Fibroblast of skin of right biceps (primary cell): ENCODE data around the gene ARL6IP1.
"Not testable (repeated sequence)": the region's sequence is repeated elsewhere in the genome, so short reads cannot be mapped to it uniquely, and the experiment has no call there.

Experiments
- DNase-seq: peaks from one replicate; pipeline ENCODE4 v3.0.0-alpha.2; 2013

ARL6IP1 gene

DNA sequence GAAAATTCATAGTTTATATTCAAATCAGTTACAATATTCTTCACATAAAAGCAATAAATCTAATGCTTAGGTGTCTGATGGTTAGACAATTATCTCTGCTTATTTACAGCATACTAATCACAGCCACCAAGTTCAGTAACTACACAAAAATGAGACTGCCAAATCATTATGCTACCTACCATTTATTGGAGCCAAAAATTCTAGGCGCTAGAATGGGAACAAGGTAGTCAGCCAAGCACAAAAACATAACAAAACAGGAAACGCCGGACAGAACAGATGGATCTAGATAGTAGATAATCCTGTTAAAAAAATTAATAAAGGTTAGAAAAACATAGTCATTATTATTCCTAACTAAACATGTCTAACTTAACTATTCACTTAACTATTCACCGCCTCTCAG lies 3.6 kb downstream of the ARL6IP1 start:
- no peak for DNase-seq

DNA sequence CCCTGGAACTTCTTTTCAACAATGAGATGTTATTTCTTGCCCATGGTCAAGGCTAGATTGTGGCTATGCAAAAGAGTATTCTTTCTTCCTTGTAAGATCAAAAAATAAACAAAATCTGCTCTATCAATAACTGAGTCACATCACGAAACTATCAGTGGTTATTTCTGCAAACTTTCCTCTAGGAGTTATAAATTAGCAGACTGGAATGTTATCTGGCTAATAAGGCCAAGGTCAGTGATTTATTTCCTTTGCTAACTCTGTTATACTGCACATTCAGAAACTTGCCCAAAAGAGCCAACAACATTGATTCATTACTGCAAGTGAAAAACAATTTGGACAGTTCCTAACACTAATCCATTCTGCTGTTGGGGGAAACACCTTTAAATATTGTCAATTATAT lies 5.0 kb downstream of the ARL6IP1 start:
- no peak for DNase-seq

DNA sequence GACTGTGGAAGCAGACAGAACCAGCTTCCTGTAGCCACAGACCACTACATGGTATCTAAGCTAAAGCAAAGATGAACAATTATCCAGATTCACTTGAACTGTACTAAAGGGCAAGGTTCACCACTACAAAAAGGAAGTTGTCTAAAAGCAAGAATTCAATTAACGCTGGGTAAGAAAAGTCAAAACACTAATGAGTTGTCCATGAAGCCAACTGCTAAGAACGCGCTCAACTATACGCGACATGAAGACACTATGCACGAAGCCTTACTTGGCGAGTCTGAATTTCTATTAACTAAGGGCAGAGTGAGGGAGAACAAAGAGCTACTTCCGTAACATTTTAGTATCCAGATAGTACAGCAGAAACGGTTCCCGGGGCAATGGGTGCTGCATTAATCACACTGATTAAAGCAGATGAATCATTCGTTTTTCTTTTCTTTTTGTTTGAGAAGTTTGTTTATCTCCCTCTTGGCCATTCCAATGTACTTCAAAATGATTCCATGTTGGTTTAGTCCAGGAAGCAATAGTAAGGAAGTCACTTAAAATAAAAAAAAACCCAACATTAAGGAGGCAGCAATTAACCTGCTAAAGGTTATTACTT lies 8.4 kb downstream of the ARL6IP1 start:
- no peak for DNase-seq

DNA sequence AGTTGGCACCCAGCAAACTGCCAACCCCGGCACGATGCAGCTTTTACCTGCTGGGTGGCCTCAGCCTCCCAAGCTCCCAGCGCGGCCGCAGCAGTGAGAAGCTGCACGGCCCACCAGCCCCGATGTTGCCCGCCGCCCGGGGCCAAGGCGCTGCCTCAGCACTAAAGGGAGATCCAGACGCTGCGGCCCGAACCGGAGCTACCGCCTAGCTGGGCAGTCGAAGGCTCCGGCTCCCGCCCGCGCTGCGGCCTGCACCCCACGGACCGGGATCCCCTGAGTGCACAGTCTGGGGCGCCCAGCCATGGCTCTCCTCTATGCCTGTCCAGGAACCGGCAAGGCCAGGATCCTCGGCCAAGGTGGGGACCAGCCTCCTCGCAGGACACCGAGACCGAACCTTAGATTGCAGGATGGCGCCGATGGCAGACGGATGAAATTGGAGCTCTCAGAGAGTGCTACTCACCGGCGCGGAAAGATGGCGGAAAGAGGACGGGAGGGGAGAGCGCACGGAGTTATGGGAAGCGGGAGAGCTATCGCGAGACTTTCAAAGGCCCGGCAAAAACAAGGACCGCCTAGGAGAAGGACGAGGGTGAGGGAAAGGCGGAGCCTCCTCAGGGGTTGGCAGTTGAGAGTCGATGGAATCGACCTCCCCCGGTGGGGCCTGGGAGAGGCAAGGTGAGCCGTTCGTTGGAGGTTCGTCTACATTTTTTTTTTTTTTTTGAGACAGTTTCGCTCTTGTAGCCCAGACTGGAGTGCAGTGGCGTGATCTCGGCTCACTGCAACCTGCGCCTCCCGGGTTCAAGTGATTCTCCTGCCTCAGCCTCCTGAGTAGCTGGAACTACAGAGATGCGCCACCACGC lies 11.3 kb downstream of the ARL6IP1 start, which contains the start of gene RPS15A:
TSS of gene RPS15A (minus strand) at position 485 of the 857 bp plus-strand sequence. CDS start 1,221 bp downstream, outside the sequence.
- peak; percentile 98 for DNase-seq

DNA sequence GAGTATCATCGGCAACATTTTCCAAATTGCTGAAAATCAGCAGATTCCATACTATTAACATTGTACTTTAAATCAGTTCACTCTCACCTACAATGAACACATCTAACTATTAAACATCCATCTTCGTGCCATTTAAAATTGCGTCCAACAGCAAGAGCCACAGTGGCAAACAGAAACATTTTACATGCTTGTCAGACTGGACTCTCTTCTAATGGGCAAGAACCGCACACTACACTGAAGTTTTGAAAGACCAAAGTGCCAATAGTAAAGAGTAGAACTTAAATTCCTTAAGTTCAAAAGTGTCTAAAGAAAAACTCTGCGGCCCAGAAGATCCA lies 11.9 kb downstream of the ARL6IP1 start:
- no peak for DNase-seq

DNA sequence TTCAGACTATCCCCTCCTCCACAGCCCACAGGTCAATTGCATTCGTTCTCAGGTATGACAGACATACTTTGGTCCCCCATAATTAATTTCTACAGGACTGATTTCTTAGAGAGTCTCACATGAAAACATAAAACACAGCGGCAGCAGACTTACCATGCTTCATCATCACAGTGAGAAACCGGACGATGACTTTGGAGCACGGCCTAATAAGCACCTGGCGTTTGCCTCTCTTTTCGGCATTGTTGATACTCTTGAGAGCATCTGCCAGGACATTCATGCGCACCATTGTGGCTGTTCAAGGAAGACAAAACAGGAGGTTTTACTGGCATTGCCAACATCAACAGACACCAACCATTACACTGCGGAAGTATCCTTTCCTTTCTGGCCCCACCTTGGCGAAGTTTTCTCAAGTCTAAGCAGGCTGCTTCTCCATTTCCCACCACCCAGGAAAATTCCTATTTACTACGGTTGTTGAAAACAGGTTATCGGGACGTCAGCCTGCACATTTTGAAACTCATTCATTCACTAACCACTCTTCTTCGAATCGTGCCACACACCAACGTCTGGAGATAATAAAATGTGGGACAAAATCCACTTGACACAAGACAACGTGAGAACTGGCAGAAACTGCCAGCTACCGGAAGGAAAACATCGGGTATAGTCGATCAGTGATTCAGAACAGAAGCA lies 12.4 kb downstream of the ARL6IP1 start:
- no peak for DNase-seq

DNA sequence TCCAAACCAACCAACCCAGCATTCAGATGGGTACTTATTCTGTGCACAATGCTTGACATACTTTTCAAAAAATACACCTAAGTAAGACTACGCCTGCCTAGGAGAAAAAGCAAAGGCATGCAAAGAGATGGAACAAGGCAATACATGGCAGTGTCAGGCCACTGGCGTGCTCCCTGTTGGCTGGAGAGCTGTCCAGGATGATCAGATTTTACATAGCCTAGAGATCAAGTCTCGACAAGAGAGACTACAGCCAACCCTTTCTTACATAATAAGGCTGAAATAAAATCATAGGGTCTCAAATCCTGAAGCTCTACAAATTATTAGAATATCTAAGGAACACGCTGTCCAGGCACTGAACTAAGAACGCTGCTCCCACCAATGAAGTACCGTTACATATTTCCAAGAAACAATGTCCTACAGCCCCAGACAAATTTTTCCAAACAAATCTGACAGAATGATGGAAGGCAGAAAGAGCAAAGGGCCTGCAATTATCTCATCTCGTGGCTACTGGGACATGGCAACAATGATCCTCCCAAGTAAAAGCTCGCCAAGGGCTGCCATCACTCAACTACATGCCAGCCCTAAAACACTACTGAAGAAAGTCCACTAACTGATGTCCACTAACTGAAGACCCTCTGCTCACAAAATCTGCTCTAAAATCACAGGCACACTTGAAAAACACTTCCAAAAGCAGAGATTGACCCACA lies 16.3 kb downstream of the ARL6IP1 start:
- DNase-seq, result no peak

DNA sequence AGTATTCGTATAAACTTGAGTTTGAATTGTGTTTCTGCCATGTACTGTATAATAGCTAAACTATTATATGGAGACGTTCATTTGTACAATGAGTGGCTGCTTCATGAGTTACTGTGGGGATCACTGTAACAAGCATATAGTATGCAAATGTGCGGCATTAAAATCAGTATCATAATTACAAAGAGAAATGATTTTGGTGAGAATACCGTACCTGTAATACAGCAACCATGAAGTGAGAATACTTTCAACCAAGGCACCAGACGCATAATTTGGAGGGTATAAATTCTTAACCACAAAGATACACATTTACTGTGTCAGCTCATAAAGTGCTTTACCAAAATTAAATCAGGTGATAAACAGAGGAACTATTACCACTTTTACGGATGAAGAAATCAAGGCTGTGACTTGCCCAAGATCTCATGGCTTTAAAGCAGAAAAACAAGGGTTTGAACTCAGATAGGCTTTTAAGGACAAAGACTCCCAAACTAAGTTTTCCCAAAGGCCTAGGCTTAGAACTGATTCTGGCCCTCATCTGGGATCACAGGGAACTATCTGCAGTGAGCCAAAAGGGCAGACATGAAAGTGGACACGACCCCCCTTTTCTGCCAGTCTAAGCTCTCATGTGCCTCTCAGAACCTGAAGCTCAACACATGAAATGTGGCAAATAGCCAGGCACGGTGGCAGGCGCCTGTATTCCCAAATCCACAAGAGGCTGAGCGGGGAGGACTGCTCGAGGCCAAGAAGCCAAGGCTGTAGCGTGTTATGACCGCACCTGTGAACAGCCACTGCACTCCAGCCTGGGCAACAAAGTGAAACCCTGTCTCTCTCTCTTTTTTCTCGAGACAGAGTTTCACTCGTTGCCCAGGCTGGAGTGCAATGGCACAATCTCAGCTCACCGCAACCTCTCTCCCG lies 17.7 kb downstream of the ARL6IP1 start:
- no peak for DNase-seq

DNA sequence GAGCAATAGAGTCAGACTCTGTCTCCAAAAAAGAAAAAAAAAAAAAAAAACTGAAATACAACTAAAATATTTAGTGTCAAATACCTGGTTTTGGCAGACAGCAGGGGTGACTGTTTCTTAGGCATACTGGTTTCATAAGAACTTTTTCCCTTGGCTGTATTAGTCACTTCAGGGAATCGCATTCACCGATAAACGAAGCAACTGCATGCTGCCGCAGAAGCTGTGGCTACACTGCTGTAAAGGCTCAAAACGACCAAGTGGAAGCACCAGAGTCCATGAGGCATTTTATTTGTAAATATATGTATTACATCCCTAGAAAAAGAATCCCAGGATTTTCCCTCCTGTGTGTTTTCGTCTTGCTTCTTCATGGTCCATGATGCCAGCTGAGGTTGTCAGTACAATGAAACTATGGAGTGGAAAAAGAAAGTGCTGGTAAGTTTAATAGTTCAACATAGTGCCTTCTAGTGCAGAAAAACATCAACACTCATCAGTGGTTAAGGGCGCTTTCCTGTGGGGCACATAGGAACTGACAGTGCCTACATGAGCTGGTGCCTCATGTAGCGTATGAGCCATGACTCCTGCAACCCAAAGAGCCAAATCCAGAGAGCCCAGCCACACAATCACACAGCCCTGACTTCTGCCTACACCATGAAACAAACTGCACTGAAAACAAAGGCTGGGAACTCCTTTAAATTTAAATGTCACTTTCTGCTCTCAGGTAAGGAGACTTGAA lies 18.5 kb downstream of the ARL6IP1 start:
- DNase-seq, result no peak

DNA sequence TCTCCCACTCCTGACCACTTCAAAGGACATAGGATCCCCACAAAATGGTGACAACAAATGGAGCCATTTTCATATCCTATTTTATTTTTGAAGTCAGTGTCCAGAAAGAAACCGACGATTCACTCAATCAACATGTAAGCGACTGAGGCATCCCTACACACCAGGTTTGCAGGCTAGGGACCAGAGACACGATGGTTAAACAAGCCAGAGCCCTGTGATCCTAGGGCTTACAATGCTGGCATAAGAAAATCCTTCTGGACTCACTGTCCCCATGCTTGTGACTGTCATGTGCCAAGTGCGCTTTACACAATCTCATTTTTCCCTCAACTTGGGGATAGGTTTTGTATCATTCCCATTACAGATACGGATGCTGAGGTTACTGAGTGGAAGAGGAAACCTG lies 20.1 kb downstream of the ARL6IP1 start:
- DNase-seq, result not testable (repeated sequence)

DNA sequence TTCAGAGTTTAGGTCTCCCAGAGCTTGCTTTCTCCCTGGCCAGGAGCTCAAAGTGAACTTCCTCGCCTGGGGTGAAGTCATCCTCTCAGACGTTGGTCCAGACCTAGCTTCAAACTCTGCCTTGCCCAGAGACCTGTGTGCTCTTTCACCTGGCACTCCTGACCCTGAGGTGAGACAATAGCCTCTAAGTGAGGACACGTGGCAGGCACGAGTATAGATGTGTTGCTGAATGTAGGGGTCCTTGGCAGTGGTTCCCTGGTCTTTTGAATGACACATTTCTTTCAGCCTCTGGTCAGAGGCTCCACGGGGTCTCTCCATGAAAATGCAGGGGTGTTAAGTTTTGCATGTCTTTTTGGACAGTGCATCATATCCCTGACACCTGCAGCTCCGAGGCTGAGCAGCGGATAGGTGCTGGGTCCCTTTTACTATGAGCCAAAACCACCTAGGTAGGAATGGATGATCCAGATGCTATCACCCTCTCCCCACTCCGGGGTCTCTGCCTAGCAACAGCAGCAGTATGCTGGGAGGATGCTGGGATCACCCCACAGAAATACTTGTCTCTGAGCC lies 20.8 kb downstream of the ARL6IP1 start:
- not testable (repeated sequence) for DNase-seq

DNA sequence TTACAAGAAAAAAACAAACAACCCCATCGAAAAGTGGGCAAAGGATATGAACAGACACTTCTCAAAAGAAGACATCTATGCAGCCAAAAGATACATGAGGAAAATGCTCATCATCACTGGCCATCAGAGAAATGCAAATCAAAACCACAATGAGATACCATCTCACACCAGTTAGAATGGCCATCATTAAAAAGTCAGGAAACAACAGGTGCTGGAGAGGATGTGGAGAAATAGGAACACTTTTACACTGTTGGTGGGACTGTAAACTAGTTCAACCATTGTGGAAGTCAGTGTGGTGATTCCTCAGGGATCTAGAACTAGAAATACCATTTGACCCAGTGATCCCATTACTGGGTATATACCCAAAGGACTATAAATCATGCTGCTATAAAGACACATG lies 23.7 kb downstream of the ARL6IP1 start:
- DNase-seq, result not testable (repeated sequence)

DNA sequence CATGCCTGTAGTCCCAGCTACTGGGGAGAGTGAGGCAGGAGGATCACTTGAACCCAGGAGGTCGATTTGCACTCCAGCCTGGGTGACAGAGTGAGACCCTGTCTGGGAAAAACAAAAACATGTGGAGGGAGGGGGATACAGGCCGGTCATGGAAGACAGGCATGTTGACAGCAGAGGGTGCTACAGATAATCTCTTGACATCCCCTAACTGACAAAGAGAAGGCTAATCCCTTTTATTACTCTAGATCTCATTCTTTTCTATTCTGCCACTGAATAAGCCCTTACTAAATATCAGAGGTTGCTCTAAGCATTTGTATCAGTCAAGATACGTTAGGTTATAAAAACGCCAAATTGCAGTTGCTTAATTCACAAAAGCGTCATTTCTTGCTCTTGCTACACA lies 25.0 kb downstream of the ARL6IP1 start:
- not testable (repeated sequence) for DNase-seq

DNA sequence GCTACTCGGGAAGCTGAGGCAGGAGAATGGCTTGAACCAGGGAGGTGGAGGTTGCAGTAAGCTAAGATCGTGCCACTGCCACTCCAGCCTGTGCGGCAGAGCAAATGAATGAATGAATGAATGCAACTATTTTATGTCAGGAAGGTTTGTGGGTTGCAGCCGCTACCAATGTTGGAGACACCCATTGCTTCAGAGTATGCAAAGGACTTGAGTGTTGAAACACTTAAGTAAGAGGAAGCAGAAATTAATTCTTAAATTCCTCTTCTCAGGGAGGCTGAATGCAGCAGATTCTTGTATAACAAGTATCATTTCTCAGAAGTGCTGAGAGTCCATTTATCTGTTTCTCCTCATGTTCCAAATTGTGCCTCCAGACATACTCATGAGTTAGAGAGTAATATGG lies 26.7 kb downstream of the ARL6IP1 start:
- not testable (repeated sequence) for DNase-seq

DNA sequence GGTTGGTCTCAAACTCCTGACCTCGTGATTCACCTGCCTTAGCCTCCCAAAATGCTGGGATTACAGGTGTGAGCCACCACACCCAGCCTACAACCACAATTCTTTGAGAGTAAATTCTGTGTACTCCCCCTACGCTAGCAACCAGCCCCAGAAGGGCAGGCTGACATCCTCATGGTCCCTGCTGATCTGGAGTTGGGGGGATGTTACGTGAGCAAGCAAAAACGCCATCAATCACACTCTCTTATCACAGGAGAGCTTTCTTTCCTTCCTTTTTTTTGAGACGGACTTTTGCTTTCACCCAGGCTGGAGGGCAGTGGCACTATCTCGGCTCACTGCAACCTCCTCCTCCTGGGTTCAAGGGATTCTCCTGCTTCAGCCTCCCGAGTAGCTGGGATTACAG lies 29.2 kb downstream of the ARL6IP1 start:
- DNase-seq, result not testable (repeated sequence)

DNA sequence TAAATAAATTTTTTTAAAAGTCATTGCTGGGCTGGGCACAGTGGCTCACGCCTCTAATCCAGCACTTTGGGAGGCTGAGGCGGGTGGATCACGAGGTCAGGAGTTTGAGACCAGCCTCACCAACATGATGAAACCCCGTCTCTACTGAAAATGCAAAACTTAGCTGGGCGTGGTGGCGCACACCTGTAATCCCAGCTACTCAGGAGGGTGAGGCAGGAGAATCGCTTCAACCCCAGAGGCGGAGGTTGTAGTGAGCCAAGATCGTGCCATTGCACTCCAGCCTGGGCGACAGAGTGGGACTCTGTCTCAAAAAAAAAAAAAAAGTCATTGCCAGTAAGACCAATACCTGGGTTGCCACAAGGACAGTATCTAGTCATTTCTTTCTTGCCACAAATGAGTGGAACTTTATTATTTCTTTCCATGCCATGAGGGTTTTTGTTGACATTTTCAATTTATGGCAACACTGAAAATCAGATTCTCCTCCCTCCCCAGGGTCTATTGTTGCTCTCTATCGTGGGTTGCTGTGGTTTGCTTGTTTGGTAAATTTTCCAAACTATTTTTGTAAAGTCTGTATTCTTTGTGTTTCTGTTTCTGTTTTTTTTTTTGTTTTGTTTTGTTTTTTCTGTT lies 30.9 kb downstream of the ARL6IP1 start:
- not testable (repeated sequence) for DNase-seq

DNA sequence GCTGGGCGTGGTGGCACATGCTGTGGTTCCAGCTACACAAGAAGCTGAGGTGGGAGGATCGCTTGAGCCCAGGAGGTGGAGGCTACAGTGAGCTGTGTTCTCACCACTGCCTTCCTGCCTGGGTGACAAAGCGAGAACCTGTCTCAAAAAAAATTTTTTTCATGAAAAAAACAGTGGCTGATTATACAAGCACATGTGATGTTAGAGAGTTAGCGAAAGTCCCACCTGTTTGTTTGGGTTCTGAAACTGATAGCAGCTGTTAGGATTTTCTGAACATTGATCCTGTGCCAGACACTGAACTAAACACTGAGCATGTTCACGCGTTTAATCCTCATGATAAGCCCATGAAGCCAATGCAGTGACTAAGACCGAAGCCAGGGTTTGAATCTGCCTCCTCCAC lies 34.1 kb downstream of the ARL6IP1 start:
- DNase-seq, result not testable (repeated sequence)

DNA sequence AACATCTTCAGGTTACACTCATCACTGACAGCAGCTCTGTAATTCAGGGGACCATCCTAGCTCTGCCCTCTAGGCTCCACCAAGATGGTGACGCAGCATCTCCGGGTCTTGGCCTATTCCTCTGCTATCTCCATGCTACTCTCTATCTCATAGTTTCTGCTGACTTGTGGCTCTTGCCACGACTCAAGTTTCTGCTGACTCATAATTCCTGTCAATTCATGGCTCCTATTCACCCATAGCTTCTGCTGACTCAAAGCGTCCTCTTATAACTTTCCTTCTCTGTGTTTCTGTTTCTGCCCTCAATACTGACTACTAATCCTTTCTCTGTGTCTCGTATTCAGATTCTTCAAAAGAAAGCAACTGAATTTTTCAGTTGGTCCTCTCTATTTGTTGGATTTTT lies 38.6 kb downstream of the ARL6IP1 start:
- DNase-seq, result not testable (repeated sequence)

DNA sequence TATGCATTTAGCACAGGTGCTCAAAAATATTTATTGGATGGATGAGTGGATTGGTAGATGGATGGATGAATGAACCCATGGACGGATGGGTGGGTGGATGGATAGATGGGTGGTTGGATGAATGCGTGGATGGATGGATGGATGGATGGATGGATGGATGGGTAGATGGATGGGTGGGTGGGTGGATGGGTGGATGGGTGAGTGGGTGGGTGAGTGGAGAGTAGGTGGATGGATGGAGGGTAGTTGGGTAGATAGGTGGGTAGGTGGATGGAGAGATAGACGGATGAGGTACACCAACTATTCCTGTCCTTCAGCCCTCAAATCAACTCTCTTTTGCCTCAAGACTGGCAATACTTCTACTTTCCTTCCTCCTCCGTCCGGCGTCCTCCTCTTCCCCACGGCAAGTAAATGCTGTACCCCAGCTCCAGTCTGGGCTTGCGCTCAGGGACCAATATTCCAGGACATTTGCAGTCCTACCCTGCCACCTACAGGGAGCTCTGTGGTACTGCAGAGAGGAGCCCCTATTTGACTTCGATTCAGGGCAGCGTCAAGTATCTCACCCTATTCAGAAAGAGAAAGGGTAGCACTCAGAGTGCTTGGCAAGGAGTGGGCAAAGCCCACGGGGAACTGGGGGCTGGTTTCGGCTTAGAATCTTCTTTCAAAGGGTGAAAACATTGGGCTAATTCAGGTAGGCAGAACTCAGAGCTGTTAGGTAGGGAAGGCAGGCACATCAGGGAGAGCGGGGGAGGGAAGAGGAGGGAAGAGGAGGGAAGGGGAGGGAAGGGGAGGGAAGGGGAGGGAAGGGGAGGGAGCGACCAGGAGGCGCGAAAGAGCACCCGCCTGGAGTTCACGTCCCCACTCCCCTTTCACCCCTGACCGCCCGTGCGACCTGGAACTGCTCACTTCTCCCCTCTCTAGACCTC lies 41.5 kb downstream of the ARL6IP1 start:
- DNase-seq, result not testable (repeated sequence)
